CD14-positive monocyte (primary cell): Measurements from ENCODE around the gene SLCO2A1. TPM values are rescaled to one million over a fixed set of nuclear protein-coding genes. Genes with fewer than 3 reads are reported as not detected.

ENCODE experiments used
- DNase-seq, 3 donors: peaks; one replicate each; pipeline ENCODE4 v3.0.0-alpha.2; 2011 to 2022
- H2AFZ ChIP-seq: 2 replicates; pipeline ENCODE4 v1.6.0; 2012; ENCODE audit warnings: mild to moderate bottlenecking, low read depth, low read length, inconsistent platforms; ENCODE audit not compliant: insufficient read depth, poor library complexity, severe bottlenecking
- H3K27ac ChIP-seq, 2 donors: 1 replicate in 1 of 2; 2 replicates in 1 of 2; pipeline ENCODE4 v1.5.1; 2012 to 2013; ENCODE audit warnings: low read length in 2 of 2, control low read depth in 1 of 2, inconsistent platforms in 1 of 2, low read depth in 1 of 2, mild to moderate bottlenecking in 1 of 2
- H3K27me3 ChIP-seq, 2 donors: one replicate each; pipeline versions ENCODE4 v1.6.0 to v1.6.1; 2011 to 2013; ENCODE audit warnings: low read length in 2 of 2; ENCODE audit not compliant: control insufficient read depth in 2 of 2, insufficient read depth in 2 of 2
- H3K36me3 ChIP-seq, 2 donors: replicated peaks in 1 of 2; 1 replicate in 1 of 2; 2 replicates in 1 of 2; pipeline versions ENCODE4 v1.5.1 to v1.6.1; 2012 to 2013; ENCODE audit warnings: low read length in 2 of 2, control low read depth in 1 of 2, inconsistent platforms in 1 of 2, mild to moderate bottlenecking in 1 of 2; ENCODE audit not compliant: insufficient read depth in 2 of 2, control insufficient read depth in 1 of 2
- H3K4me1 ChIP-seq, 2 donors: 1 replicate in 1 of 2; 2 replicates in 1 of 2; pipeline versions ENCODE4 v1.5.1 to v1.6.1; 2012 to 2013; ENCODE audit warnings: low read length in 2 of 2, control low read depth in 1 of 2, inconsistent platforms in 1 of 2, mild to moderate bottlenecking in 1 of 2, moderate library complexity in 1 of 2; ENCODE audit not compliant: insufficient read depth in 2 of 2, control insufficient read depth in 1 of 2
- H3K4me2 ChIP-seq: replicated peaks from 2 replicates; pipeline ENCODE3; 2012; ENCODE audit warnings: low read length, moderate library complexity, mild to moderate bottlenecking; ENCODE audit not compliant: poor library complexity, severe bottlenecking; ENCODE audit errors: extremely low read depth
- H3K4me3 ChIP-seq, 3 experiments: fragments of 200-600 bp in 1 of 3; sonication (generic) in 1 of 3; replicated peaks in 1 of 3; 1 replicate in 2 of 3; 2 replicates in 1 of 3; pipeline ENCODE4 v1.5.1; 2011 to 2013; ENCODE audit warnings: low read length in 3 of 3, mild to moderate bottlenecking in 3 of 3, control low read depth in 2 of 3, low read depth in 2 of 3, inconsistent platforms in 1 of 3, moderate library complexity in 1 of 3
- H3K79me2 ChIP-seq: 2 replicates; pipeline ENCODE4 v1.6.0; 2012; ENCODE audit warnings: mild to moderate bottlenecking, control low read depth, inconsistent platforms, low read length, moderate library complexity; ENCODE audit not compliant: insufficient read depth
- H3K9ac ChIP-seq: 2 replicates; pipeline ENCODE4 v1.6.0; 2017; ENCODE audit warnings: low read length, mild to moderate bottlenecking; ENCODE audit not compliant: insufficient read depth, poor library complexity, severe bottlenecking
- H3K9me3 ChIP-seq, 2 donors: replicated peaks in 1 of 2; 1 replicate in 1 of 2; 2 replicates in 1 of 2; pipeline versions ENCODE4 v1.5.1 to v1.6.1; 2012 to 2013; ENCODE audit warnings: low read length in 2 of 2, control low read depth in 1 of 2; ENCODE audit not compliant: control insufficient read depth in 1 of 2, insufficient read depth in 1 of 2
- H4K20me1 ChIP-seq: 2 replicates; pipeline ENCODE4 v1.6.0; 2012; ENCODE audit warnings: mild to moderate bottlenecking, low read length, control low read depth, moderate library complexity; ENCODE audit not compliant: insufficient read depth
- H3K27ac Mint-ChIP-seq, 7 donors: one replicate each; pipeline ENCODE4 v1.8.0; 2020; ENCODE audit warnings: mild to moderate bottlenecking in 7 of 7, mixed read lengths in 7 of 7, moderate library complexity in 6 of 7, inconsistent platforms in 2 of 7
- H3K27me3 Mint-ChIP-seq, 3 donors: one replicate each; pipeline ENCODE4 v1.8.0; 2021 to 2022; ENCODE audit warnings: low read depth in 3 of 3, mild to moderate bottlenecking in 3 of 3, mixed read lengths in 3 of 3, moderate library complexity in 3 of 3, inconsistent platforms in 1 of 3
- H3K36me3 Mint-ChIP-seq, 2 donors: one replicate each; pipeline ENCODE4 v1.8.0; 2020; ENCODE audit warnings: mixed read lengths in 2 of 2, inconsistent platforms in 1 of 2, mild to moderate bottlenecking in 1 of 2
- H3K4me1 Mint-ChIP-seq: one replicate; pipeline ENCODE4 v1.8.0; 2020; ENCODE audit warnings: mild to moderate bottlenecking, mixed read lengths
- H3K4me3 Mint-ChIP-seq, 2 donors: one replicate each; pipeline ENCODE4 v1.8.0; 2020; ENCODE audit warnings: mild to moderate bottlenecking in 2 of 2, mixed read lengths in 2 of 2, moderate library complexity in 1 of 2
- H3K9me3 Mint-ChIP-seq, 7 donors: one replicate each; pipeline ENCODE4 v1.8.0; 2020 to 2022; ENCODE audit warnings: mixed read lengths in 7 of 7, mild to moderate bottlenecking in 6 of 7, moderate library complexity in 6 of 7, inconsistent platforms in 2 of 7
- CTCF ChIP-seq: fragments of 200-600 bp; IDR thresholded peaks from one replicate; pipeline ENCODE4 v1.8.0; 2022; ENCODE audit warnings: antibody characterized with exemption, mild to moderate bottlenecking
- WGBS: methylation state at CpG from one replicate; pipeline ENCODE4 v1.1.5; 2013; ENCODE audit warnings: missing lambda C conversion rate; ENCODE audit not compliant: insufficient coverage; 5-methylcytosine and 5-hydroxymethylcytosine counted together
- intact Hi-C, 2 donors: fragments of 100-400 bp; cut with micrococcal nuclease; formaldehyde crosslinking; loops; one replicate each; pipeline versions ENCODE4 v1.15.0 to v1.15.1; 2023
- polyA plus RNA-seq, 3 donors: library from polyadenylated mRNA; depleted of rRNA in 1 of 3; unstranded in 2 of 3; stranded (reverse) in 1 of 3; fragments of 300-500 nt in 2 of 3; fragments of >200 nt in 1 of 3; fragmentation: Illumina TruSeq in 2 of 3; gene quantifications; 1 replicate in 2 of 3; 2 replicates in 1 of 3; pipeline ENCODE4 v1.2.3, GENCODE V29; 2012 to 2021

SLCO2A1 gene
- polyA plus RNA-seq, 3 donors = 0.12 TPM; not detected in 2

GRCh38 chr3:133883641-133884040 lies 146.1 kb downstream of the SLCO2A1 start:
- Mint-ChIP-seq H3K4me3 (no peak overlapping the region), H3K27ac (no peak overlapping the region)

GRCh38 chr3:133882986-133883586 lies 146.6 kb downstream of the SLCO2A1 start:
- H2AFZ ChIP-seq = no peak overlapping the region
- no peaks in the 10 kb centered on the region for H3K36me3 Mint-ChIP-seq
- H3K4me1 ChIP-seq = no peaks in the 10 kb centered on the region
- no peak for TF ChIP-seq CTCF
- no peak overlapping the region for H3K4me3 Mint-ChIP-seq
- no peak overlapping the region for H3K27ac Mint-ChIP-seq
- intact Hi-C loops = no loop called here
- H3K9me3 Mint-ChIP-seq = peaks cover 6 to 16% (median 9%) of the 10 kb centered on the region in 7 donors
- H4K20me1 ChIP-seq = no peaks in the 10 kb centered on the region
- no peak overlapping the region for H3K9ac ChIP-seq
- H3K9me3 ChIP-seq = peaks cover 7 to 8% of the 10 kb centered on the region in 2 donors
- H3K36me3 ChIP-seq = no peaks in the 10 kb centered on the region
- H3K79me2 ChIP-seq = no peaks in the 10 kb centered on the region
- H3K27me3 Mint-ChIP-seq = peaks cover 1 to 6% (median 3%) of the 10 kb centered on the region in 3 donors
- DNase-seq = no peak
- H3K4me1 Mint-ChIP-seq = no peaks in the 10 kb centered on the region
- no peaks in the 10 kb centered on the region for H3K27me3 ChIP-seq
- no peak overlapping the region for H3K27ac ChIP-seq
- H3K4me3 ChIP-seq = no peak overlapping the region
- no peak overlapping the region for H3K4me2 ChIP-seq
- 88% methylated on average over 3 of the region's 3 CpGs for WGBS

More at GRCh38 chr3:133883641-133884040, 146.1 kb downstream of the SLCO2A1 start:
- Histone ChIP-seq H3K4me3 (no peak overlapping the region), H3K79me2 (no peaks in the 10 kb centered on the region), H3K4me1 (no peaks in the 10 kb centered on the region), H3K4me2 (no peak overlapping the region), H4K20me1 (no peaks in the 10 kb centered on the region), H3K36me3 (no peaks in the 10 kb centered on the region), H3K9ac (no peak overlapping the region), H3K9me3 (peaks cover 7% of the 10 kb centered on the region in 2 donors), H2AFZ (no peak overlapping the region), H3K27ac (no peak overlapping the region), H3K27me3 (no peaks in the 10 kb centered on the region)
- TF ChIP-seq CTCF = no peak
- Mint-ChIP-seq H3K4me1 (no peaks in the 10 kb centered on the region), H3K9me3 (peaks cover 5 to 11% (median 6%) of the 10 kb centered on the region in 7 donors), H3K36me3 (no peaks in the 10 kb centered on the region), H3K27me3 (peaks cover 1 to 6% (median 3%) of the 10 kb centered on the region in 3 donors)
- intact Hi-C loops = no loop called here
- DNase-seq = no peak
